ENCODE results near the gene MYCBP2.
"Not testable (repeated sequence)": the region's sequence is repeated elsewhere in the genome, so short reads cannot be mapped to it uniquely, and the experiment has no call there.

The MYCBP2 gene

DNA sequence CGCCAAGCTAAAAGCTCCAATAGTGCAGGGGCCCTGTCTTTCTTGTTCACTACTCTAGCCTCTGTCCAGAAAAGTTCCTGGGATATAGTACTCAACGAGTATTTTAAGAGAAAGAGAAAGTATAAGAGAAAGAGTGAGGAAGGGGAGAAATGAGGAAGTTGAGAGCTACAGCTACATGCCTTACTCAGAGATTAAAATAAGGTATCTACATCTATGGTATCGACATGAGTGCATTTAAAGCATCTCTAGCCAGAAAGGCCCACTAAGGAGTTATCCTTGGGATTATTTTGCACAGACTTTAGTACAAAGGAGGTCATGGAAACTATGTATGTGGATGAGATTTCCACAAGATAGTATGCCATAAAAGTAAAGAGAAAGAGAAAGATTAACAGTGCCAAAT is 28.5 kb downstream of the MYCBP2 start:
- no peak for DNase-seq

DNA sequence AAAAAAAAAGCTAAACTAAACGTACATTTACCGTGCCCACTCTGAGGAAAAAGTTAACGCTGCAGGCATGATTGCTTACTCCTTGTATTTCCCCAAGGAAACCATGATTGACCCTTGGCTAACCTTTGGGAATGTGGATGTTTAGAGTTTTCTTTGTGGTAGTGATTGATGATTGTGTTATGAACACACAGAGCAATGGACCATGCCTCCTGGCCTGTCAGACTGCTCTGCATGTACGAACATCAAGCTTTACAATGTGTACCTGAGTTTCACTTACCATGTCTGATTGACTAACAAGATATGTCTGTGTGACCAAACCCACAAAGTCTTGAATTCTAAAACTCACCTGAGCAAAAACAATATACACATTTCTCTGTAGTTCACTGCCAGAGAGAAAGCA is 35.1 kb downstream of the MYCBP2 start:
- DNase-seq, result no peak

DNA sequence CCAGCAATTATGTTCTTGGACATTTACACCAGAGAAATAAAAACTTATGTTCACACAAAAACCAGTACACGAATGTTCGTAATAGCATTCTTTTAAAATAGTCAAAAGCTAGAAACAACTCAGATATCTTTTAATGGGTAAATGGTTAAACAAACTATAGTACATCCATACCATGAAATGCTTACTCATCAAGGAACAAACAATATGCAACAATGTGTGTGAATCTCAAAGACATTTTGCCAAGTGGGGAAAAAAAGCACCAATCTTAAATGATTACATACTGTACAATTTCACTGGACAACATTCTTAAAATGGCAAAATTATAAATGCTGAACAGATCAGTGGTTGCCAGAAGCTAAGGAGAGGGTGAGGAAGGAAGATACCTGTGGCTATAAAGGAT is 36.6 kb downstream of the MYCBP2 start:
- no peak for DNase-seq

DNA sequence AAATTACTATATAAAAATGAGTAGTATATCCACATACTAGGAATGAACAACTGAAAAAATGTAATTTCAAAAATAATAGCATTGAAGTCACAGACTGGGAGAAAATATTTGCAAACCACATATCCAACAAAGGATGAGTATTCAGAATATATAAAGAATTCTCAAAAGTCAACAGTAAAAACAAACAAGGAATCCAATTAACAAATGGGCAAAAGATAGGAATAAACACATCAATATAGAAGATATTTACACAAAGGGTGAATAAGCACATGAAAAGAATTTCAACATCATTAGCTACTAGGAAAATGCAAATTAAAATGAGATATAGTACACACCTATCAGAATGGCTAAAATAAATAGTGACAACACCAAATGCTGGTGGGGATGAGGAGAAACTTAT is 37.0 kb downstream of the MYCBP2 start:
- DNase-seq, result no peak

DNA sequence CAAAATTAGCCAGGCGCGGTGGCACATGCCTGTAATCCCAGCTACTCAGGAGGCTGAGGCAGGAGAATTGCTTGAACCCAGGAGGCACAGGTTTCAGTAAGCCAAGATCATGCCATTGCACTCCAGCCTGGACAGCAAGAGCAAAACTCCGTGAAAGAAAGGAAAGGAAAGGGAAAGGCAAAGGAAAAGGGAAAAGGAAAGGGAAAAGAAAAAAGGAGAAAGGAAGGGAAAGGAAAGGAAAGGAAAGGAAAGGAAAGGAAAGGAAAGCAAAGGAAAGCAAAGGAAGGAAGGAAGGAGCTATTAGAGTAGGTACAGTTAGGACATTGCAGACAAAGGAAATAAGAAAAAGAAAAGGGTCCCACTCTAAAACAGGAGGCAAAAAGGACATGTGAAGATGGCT is 41.3 kb downstream of the MYCBP2 start:
- not testable (repeated sequence) for DNase-seq

DNA sequence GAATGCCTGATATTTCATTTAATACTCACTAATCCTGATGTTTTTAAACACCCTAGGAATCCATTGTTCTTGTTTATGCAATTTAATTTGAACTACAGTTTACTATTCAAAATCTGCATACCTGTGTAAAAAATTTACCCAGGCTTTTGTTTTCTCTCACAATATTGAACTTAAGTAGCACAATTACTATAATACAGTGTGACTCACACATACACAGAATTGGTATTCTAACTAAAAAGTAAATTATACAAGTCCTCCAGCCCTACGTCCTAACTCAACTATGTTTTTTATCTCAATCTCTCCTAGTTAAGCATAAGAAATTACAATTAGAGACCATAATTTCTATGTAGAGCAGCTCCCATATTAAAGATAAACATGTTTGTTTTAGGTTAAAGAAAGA is 41.8 kb downstream of the MYCBP2 start:
- DNase-seq, result no peak

DNA sequence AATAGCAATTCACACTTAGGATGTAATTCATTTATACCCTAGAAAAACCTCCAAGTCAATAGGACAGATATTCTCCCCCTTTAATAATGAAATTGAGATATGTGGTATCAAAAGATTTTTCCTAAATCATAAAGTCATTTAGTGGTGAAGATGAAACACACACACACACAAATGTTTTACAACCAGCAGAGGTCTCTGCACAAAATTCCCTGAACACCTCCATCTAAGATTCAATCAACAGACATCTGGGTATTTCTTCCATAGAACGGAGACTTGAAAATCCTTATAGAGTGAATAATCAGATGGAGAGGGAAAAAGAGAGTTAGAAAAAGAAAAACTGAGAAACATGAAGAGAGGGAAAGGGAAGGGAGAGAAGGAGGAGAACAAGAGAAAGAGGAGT is 52.8 kb downstream of the MYCBP2 start:
- DNase-seq, result no peak

DNA sequence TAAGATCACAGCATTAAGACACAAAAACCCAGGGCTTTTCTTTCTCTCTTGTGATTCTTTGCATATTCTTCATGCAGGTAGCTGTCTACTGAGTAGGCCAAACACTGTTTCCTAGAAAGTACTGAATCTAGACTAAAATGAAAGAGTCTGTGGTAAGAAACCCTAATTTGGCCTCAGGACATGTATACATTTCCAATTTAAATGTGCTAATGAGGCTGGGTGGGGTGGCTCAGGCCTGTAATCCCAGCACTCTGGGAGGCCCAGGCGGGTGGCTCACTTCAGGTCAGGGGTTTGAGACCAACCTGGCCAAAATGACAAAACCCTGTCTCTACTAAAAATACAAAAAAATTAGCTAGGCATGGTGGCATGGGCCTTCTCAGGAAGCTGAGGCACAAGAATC is 57.8 kb downstream of the MYCBP2 start:
- no peak for DNase-seq

DNA sequence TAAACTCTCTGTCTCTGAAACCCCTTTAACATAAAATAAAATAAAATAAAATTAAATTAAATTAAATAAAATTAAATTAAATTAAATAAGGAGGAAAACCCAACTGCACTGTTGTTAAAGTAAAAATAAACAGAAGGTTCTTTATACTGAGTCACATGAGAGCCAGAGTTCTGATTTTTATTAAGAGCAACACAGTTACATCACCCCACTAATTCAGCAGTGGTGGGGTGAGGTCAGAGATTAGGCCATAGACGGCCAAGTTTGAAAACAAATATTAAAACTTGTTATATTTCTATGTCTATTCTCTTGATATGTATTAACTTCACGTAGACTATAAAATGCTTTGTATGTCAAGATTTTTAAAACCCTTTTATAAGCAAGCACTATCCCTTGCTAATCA is 59.5 kb downstream of the MYCBP2 start:
- DNase-seq, result no peak

DNA sequence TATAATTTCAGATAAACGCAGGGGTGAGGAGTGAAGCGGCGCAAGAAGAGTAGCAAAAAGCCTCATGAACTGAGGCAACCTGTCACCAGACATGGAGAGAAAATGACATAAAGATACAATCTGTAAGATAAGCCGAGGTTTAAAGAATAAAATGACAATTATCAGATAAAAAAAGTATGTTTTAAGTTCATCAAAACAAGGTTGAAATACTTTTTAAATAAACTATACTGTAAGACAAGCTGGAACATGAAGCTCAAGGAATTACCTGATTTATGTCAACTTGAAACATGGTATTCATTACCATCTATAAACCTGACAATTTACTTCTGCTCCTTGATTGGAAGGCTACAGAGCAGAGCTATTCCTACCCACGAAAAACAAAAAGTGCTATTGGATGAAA is 61.6 kb downstream of the MYCBP2 start:
- DNase-seq, result no peak

DNA sequence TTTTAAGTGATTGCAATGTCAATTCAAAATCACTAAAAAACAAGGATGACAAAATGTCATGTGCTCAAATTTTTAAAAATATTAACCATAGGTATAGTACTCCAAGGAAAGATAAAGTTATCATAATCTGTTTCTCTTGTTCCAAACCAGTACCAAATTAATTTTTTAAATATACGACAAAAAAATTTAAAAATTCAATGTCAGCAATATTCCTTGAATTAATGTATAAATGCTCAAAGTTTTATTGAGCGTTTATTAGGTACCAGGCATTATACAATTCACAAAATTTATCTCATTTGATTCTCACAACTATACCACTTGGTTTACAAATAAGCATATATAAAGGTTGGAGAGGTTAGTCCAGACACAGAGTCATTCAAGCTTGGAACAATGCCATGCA is 64.7 kb downstream of the MYCBP2 start:
- no peak for DNase-seq

DNA sequence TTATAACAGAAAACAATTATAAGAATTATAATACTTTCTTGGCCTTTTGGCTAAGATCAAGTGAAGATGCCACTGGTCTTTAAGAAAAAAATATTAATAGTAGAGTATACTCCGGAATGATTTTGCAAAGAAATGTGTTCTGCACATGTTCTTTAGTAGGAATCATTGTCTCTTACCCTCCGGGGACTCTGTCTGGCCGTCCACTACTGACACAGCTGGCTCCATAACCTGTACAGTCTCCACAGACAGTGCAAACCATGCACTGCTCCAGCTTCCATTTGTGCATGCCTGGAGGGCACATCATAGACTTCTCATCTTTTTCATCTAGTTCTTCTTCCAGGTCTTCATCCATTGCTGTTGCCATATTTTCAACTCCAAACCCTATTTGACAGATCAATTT is 75.9 kb downstream of the MYCBP2 start:
- DNase-seq, result no peak

DNA sequence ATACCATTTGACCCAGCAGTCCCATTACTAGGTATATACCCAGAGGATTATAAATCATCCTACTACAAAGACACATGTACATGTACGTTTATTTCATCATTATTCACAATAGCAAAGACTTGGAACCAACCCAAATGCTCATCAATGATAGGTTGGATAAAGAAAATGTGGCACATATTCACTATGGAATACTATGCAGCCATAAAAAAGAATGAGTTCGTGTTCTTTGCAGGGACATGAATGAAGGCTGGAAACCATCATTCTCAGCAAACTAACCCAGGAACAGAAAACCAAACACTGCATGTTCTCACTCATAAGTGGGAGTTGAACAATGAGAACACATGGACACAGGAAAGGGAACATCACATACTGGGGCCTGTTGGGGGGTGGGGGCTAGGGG is 81.7 kb downstream of the MYCBP2 start:
- not testable (repeated sequence) for DNase-seq

DNA sequence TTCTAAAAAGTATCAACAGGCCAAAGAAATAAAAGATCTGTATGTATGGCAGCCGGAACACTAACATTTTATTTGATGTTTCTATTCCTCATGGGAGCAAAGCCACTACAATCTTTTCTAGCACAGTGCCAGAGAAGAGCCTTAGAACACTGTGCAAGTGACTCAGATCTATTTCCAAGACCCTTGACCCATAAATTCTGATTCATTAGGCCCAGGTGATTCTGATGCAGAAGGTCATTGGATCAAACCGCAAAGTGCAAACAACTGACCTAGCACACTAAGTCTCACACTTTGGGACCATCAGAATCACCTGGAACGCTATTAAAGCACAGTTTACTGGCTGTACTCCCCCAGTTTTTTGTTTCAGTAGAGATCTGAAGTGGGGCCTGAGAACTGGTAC is 87.6 kb downstream of the MYCBP2 start:
- DNase-seq, result no peak

DNA sequence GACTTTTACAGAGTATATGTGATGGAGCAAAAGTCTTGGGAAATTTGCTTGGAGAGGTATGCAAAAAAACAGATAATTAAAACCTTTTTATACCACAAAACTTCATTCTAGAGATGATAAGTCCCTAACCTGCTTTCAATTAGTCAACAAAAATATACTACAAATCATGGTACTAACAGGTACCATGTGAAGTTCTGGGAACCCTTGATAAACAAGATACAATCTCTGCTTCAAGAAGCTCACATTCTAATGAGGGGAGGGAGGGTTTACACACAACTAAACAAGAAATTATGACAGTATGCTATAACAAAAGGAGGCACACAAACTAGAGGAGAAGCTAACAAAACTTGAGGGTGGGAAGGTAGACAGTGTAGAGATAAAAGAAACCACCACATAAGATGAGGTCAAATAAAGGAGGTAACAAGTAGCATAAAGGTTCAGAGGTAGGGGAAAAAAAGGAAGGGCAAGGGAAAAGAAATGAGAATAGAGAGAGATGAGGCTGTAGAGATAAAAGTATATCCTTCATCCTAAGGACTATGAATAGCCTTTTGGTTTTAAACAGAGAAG is 91.4 kb downstream of the MYCBP2 start:
- no peak for DNase-seq

DNA sequence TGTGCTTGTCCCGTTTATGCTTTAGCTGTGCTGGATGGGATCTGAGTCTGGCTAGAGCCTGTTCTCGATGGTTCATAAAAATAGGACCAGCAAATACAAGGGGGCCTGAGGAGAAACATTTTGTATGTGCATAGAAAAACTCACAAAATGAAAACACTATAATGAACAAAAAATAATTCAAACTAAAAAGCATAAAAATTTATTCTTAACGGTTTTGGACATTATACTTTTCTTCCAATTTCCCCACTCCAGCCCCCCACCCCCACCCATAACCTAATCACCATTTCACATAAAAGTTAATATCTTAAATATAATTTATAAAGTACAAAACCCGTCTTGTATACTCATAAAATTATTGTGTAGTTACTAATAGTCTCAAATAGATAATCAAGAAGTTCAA is 93.7 kb downstream of the MYCBP2 start:
- DNase-seq, result no peak

DNA sequence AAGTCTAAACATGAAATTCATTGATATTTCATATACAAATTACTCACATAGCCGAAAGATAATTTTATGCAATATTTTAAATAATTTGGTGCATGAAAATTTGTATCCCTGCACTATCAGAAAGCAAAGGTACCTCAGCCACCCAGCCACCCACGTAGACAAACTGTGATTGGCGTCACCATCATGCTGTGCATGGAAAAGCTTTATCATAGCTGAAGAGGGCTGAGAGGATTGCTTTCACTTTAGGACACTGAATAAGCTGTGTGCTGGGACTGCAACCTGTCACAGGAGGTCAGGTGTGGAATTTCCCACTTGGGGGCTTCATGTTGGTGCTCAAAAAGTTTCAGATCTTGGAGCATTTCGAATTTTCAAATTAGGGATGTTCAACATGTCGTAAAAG is 96.3 kb downstream of the MYCBP2 start:
- DNase-seq, result no peak

DNA sequence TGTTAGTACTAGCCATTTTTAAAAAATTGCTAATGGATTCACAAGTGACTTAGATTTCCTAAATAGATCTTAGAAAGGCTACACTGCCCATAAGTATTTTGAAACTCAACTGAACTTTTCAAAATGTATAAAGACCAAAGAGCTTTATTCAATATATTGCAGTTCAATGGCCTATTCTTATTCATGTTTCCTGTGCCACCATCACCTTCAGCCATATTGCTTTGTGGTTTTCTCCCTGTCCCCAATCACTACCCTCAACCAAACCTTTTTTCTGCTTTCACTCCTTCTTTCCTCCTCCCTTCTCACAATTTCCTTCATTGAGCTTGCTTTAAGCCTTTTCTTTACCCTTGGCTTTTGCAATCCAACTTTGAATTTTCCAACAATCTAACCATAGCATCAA is 100.9 kb downstream of the MYCBP2 start:
- DNase-seq, result no peak

DNA sequence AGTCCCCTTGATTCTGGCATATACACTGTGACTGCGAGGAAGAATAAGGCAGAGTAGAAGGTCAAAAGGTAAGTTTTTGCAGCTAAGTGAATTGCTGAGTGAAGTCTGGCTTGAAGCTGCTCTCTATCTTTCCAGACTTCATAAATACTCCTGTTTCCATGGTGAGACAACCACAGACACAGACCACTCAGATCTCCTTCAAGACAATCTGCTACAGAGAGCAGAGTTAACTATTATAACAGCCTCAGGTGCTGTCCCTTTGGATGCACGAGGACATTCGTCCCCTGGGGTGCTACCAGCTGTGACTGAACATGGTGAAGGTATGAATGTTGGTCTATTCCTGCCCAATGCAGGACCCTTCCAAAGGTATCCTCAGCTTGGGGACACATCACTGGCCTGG is 104.0 kb downstream of the MYCBP2 start:
- DNase-seq, result no peak

DNA sequence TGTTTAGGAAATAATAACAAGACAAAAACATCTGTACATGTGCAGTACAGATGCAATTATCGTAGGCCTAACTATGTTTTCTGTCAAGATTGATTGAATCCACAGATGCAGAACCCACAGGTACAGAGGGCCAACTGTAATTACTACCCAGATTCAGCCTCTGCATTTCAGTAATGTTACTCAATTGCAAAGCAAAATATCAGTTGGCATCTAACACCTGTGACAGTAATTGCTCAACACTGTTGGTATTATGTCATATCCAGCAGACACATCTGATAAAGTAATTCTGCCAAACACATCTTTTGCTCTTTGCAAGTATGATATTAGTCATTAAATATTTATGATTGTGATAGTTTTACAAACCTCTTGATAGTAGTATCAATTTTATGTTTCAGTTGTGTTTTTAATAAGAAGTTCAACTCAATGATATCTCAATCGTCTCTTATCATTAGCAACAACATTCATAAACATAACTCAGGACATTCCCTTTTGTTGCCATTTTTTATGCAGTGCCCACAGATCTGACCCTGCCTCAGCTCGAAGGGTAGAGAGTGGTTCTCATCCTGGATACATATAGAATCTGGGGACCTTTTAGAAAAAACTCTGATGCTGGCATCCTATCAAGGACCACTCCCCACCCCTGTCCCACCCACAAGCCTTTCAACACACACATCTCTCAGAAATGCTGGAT is 104.7 kb downstream of the MYCBP2 start:
- no peak for DNase-seq

DNA sequence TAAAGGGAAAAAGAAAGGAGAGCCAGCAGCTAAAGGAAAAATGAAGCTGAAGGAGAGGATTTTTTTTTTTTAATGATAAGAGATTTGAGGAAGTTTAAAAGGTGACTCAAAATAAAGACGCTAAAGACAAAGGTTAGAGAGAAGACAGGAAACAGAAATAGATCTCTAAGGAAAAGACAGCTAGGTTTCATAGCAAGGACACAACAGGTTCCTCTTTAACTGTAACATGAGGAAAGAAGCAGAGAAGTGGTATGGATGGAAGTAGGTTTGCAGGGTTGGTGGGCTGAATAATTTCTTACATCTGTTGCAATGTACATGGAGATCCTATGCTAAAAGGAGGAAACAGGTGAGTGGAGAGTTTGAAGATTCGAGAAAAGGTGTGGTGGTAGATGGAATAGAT is 107.5 kb downstream of the MYCBP2 start:
- no peak for DNase-seq

DNA sequence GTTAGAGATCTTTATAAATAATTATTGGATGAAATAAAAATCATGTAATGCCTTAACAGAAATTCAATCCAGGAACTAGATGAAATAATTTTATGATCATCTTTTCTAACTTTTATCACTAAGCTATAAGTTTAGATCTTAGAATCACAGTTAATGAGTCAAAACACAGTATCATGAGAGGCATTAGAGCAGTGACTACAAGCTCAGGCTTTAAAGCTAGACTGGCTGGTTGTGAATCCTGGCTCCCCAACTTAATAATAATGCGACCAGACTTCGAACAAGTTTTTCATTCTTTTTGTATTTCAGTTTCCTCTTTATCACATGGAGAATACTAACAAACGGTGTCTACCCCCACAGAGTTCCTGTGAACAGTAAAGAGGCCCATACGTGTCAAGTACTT is 108.6 kb downstream of the MYCBP2 start:
- no peak for DNase-seq

DNA sequence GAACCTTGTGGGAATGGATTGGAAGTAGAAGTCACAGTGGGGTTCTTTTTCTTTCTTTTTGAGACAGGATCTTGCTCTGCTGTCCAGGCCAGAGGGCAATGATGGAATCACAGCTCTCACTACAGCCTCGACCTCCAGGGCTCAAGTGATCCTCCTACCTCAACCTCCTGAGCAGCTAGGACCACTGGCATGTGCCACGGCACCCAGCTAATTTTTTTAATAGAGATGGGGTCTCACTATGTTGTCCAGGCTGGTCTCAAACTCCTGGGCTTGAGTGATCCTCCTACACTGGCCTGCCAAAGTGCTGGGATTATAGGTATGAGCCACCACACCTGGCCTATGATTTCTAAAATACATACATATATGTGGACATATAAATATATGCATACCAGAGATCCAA is 111.4 kb downstream of the MYCBP2 start:
- DNase-seq, result no peak

DNA sequence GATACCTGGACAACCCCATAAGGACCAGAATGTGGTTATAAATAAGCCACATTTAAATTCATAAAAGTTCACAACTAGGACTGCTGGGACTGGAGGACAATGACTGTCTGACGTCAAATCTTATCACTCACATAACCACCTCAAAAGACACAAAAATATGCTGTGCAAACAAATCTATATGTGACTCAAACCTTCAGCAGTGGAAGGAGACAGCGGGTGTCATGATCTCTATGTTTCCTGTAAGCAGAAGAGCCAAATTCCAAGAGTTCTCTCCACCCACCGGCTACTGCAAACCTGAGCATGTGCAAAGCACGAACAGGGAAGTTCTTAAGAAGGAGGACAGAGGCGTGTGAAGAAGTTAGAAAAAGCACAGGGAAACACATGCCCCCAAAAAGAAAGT is 113.2 kb downstream of the MYCBP2 start:
- DNase-seq, result no peak

DNA sequence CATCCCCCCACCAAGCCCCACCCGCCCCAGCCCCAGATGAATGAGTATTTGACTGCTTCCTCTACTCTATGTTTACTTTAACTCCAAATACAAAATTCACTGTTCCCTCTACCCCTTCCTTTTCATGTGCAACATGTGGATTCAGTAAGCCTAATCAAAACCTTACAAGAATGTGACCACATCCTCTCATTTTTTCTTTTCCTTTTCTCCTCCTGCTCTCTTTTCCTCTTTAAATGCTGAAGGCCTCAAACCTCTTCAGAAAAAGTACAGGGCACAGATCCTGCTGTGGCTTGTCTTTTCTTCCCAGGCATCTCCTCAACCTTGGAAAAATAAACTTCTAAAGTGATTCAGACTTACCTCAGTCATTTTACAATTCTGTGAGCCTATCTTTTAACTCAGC is 119.0 kb downstream of the MYCBP2 start:
- no peak for DNase-seq
